Thymus (tissue), 11 donors: Measurements from ENCODE around the gene SASH3. TPM values are rescaled to one million over a fixed set of nuclear protein-coding genes. Genes with fewer than 3 reads are reported as not detected.
A peak's percentile ranks its signal among the peaks of the same experiment; 100 is the strongest.

ENCODE experiments used
- DNase-seq, 9 donors: peaks; one replicate each; pipeline ENCODE4 v3.0.0-alpha.2; 2013; ENCODE audit warnings: low spot score in 9 of 9, low read depth in 6 of 9, missing footprints in 1 of 9
- H3K27ac ChIP-seq, 2 donors: one replicate each; pipeline ENCODE4 v1.5.1; 2013; ENCODE audit warnings: control low read depth in 1 of 2, low read depth in 1 of 2, low read length in 1 of 2, mild to moderate bottlenecking in 1 of 2, moderate library complexity in 1 of 2
- H3K27me3 ChIP-seq, 2 donors: one replicate each; pipeline ENCODE4 v1.5.1; 2013; ENCODE audit warnings: low read length in 1 of 2; ENCODE audit not compliant: control insufficient read depth in 2 of 2, insufficient read depth in 1 of 2
- H3K36me3 ChIP-seq, 2 donors: one replicate each; pipeline ENCODE4 v1.5.1; 2013; ENCODE audit warnings: low read length in 1 of 2, mild to moderate bottlenecking in 1 of 2, moderate library complexity in 1 of 2; ENCODE audit not compliant: control insufficient read depth in 2 of 2, insufficient read depth in 2 of 2
- H3K4me1 ChIP-seq, 2 donors: one replicate each; pipeline ENCODE4 v1.5.1; 2013; ENCODE audit warnings: low read length in 2 of 2; ENCODE audit not compliant: control insufficient read depth in 2 of 2, insufficient read depth in 2 of 2
- H3K4me3 ChIP-seq, 2 donors: one replicate each; pipeline ENCODE4 v1.5.1; 2013; ENCODE audit warnings: low read length in 2 of 2, control low read depth in 1 of 2, mild to moderate bottlenecking in 1 of 2
- H3K9me3 ChIP-seq, 2 donors: one replicate each; pipeline ENCODE4 v1.5.1; 2013; ENCODE audit warnings: low read length in 1 of 2, mild to moderate bottlenecking in 1 of 2; ENCODE audit not compliant: control insufficient read depth in 2 of 2, insufficient read depth in 1 of 2
- WGBS: extraction: QIAGEN DNeasy Blood & Tissue Kit; methylation state at CpG from one replicate; pipeline ENCODE4 v1.1.7; 2013; 5-methylcytosine and 5-hydroxymethylcytosine counted together
- polyA plus RNA-seq: library from polyadenylated mRNA; stranded (reverse); fragments of 200-250 nt; gene quantifications from one replicate; pipeline ENCODE4 v1.2.3, GENCODE V29; 2013
- total RNA-seq: library from RNA; stranded (reverse); fragments of 120-200 nt; gene quantifications from one replicate; pipeline ENCODE4 v1.2.4, GENCODE V29; 2013
- donor health status: healthy.

Gene SASH3
- total and polyA plus RNA-seq, 2 donors: 58.2 to 176 TPM

GRCh38 chrX:129754056-129755024, 25.4 kb upstream of the SASH3 start:
- Histone ChIP-seq H3K4me3 (no peak overlapping the region), H3K27me3 (no peaks in the 10 kb centered on the region), H3K4me1 (peaks cover 11 to 55% of the 10 kb centered on the region in 2 donors), H3K9me3 (no peaks in the 10 kb centered on the region), H3K36me3 (no peaks in the 10 kb centered on the region), H3K27ac (no peak overlapping the region)
- DNase-seq: peak in 1 of 9 donors; percentile 55
- WGBS: 23% methylated on average over 22 of the region's 22 CpGs

DNA sequence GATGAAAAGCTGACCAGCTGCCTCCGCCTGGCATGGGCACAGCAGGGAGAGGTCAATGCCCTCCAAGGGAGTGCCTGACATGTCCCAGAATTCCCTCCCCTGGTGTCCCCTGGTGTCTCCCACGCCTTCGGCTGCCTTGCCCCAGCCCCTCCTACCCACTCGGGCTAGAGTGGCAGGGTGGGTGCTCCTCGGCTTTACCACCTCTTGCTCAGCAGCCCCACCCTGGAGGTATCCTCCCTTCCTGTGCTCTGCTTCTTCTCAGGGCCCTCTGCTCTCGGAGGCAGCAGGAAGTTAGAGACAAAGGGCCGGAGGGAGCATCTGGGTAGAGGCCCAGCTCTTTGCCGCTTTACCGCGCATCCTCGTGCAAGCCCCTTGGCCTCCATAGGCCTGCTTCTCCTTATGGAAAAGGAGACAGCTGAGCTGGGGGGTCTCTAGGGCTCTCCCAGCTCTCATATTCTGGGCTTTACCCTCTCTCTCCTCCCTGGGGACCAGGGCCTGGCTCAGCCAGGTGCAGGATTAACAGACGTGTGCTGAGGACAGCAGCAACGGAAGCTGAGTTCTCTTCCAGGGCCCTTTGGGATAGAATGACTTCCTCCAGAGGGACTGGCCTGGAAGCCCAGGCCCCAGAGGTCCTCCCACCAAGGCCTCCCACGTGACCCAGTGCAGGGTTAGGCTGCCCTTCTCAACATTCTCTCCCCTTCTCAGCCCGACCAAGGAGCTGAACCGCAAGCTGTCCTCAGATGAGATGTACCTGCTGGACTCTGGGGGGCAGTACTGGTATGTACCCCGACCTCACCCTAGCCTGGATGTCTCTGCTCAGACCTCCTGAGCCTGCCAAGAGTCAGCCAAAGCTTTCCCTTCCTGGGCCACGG, 23.7 kb upstream of the SASH3 start:
- Histone ChIP-seq H3K36me3 (no peaks in the 10 kb centered on the region), H3K9me3 (no peaks in the 10 kb centered on the region), H3K27ac (peak overlapping the region; percentile 53 to 85), H3K27me3 (no peaks in the 10 kb centered on the region), H3K4me1 (peaks cover 17 to 70% of the 10 kb centered on the region in 2 donors), H3K4me3 (peak overlapping the region; percentile 17 to 31)
- 49% methylated on average over 18 of the region's 18 CpGs for WGBS
- peak in 1 of 9 donors; percentile 77 for DNase-seq

GRCh38 chrX:129759576-129760061, 20.1 kb upstream of the SASH3 start:
- Histone ChIP-seq H3K9me3 (no peaks in the 10 kb centered on the region), H3K4me1 (peaks cover 17 to 68% of the 10 kb centered on the region in 2 donors), H3K36me3 (no peaks in the 10 kb centered on the region), H3K27me3 (no peaks in the 10 kb centered on the region), H3K4me3 (no peak overlapping the region), H3K27ac (peak overlapping the region; percentile 52 to 86)
- peak in 2 of 9 donors; percentile 61 to 85 for DNase-seq
- WGBS: 15% methylated on average over 14 of the region's 14 CpGs

GRCh38 chrX:129760155-129760554, 19.6 kb upstream of the SASH3 start:
- Histone ChIP-seq H3K4me1 (peaks cover 17 to 62% of the 10 kb centered on the region in 2 donors), H3K4me3 (no peak overlapping the region), H3K36me3 (no peaks in the 10 kb centered on the region), H3K27me3 (no peaks in the 10 kb centered on the region), H3K27ac (peak overlapping the region; percentile 27 to 86), H3K9me3 (no peaks in the 10 kb centered on the region)
- no peak for DNase-seq
- 35% methylated on average over 9 of the region's 9 CpGs for WGBS

GRCh38 chrX:129760981-129761380, 18.8 kb upstream of the SASH3 start:
- DNase-seq: no peak
- Histone ChIP-seq H3K4me1 (peaks cover 17 to 54% of the 10 kb centered on the region in 2 donors), H3K27ac (no peak overlapping the region), H3K36me3 (no peaks in the 10 kb centered on the region), H3K27me3 (no peaks in the 10 kb centered on the region), H3K9me3 (no peaks in the 10 kb centered on the region), H3K4me3 (no peak overlapping the region)
- WGBS: 98% methylated on average over 6 of the region's 6 CpGs

DNA sequence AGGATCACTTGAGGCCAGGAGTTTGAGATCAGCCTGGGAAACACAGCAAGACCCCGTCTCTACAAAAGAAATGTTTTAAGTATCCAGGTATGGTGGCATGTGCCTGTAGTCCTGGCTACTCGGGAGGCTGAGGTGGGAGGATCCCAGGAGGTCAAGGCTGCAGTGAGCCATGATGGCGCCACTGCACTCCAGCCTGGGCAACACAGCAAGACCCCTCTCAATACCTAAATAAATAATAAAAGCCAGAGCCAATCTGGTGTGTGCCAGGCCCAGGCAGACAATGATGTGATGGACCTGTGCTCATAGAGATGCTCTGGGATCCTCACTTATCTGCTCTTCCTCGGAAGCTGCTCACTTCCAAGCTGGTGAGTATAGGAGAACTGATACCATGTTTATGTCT, 18.2 kb upstream of the SASH3 start:
- no peak overlapping the region for H3K27ac ChIP-seq
- H3K36me3 ChIP-seq: no peaks in the 10 kb centered on the region
- H3K9me3 ChIP-seq: no peaks in the 10 kb centered on the region
- peaks cover 17 to 48% of the 10 kb centered on the region in 2 donors for H3K4me1 ChIP-seq
- no peaks in the 10 kb centered on the region for H3K27me3 ChIP-seq
- WGBS: 100% methylated on average over 4 of the region's 4 CpGs
- DNase-seq: no peak
- no peak overlapping the region for H3K4me3 ChIP-seq

GRCh38 chrX:129762448-129762847, 17.3 kb upstream of the SASH3 start:
- no peaks in the 10 kb centered on the region for H3K27me3 ChIP-seq
- H3K4me3 ChIP-seq: no peak overlapping the region
- no peak for DNase-seq
- H3K9me3 ChIP-seq: no peaks in the 10 kb centered on the region
- no peaks in the 10 kb centered on the region for H3K36me3 ChIP-seq
- H3K4me1 ChIP-seq: peaks cover 20 to 49% of the 10 kb centered on the region in 2 donors
- H3K27ac ChIP-seq: no peak overlapping the region
- 98% methylated on average over 3 of the region's 3 CpGs for WGBS

- Histone ChIP-seq H3K27me3 (no peaks in the 10 kb centered on the region), H3K4me3 (no peak overlapping the region), H3K9me3 (no peaks in the 10 kb centered on the region), H3K36me3 (no peaks in the 10 kb centered on the region), H3K27ac (no peak overlapping the region), H3K4me1 (peaks cover 28 to 50% of the 10 kb centered on the region in 2 donors)
- no peak for DNase-seq
Measured at GRCh38 chrX:129763666-129764065, 16.1 kb upstream of the SASH3 start.
